GOT3 (cell line): ENCODE data around the gene CELSR2.

ENCODE experiments used
- DNase-seq: peaks from one replicate; lab custom pipeline; 2025; ENCODE audit warnings: mixed read lengths; lab: John Stamatoyannopoulos, UW

The CELSR2 gene

DNA sequence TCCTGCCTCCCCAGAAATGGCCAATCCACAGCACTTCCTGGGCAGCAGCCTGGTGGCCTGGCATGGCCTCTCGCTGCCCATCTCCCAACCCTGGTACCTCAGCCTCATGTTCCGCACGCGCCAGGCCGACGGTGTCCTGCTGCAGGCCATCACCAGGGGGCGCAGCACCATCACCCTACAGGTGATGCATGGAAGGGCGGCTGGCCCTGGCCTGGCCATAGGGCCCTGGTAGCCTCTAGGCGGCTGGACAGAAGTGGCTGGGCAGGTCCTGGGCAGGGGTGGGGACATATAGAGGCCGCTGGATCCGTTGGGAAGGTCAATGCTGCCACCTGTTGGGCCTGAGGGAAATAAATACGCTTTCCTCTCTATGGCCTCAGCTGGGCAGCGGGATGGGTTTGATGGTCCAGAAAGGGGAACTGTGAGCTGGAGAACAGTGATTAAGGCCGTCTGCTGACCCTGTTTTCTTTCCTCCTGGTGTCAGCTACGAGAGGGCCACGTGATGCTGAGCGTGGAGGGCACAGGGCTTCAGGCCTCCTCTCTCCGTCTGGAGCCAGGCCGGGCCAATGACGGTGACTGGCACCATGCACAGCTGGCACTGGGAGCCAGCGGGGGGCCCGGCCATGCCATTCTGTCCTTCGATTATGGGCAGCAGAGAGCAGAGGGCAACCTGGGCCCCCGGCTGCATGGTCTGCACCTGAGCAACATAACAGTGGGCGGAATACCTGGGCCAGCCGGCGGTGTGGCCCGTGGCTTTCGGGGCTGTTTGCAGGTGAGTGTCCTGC is 14.4 kb downstream of the CELSR2 start:
- no peak for DNase-seq

DNA sequence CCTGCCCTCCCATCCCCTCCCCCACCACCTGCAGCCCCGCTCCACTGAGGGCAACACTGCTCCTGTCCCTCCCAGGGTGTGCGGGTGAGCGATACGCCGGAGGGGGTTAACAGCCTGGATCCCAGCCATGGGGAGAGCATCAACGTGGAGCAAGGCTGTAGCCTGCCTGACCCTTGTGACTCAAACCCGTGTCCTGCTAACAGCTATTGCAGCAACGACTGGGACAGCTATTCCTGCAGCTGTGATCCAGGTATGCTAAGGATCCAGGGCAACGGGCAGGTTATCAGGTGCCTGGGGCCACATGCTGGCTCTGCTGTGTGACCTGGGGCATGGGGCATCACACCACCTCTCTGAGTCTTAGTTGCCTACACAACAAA is 15.0 kb downstream of the CELSR2 start:
- no peak for DNase-seq

GRCh38 chr1:109265016-109265415 is 15.7 kb downstream of the CELSR2 start:
- no peak for DNase-seq

GRCh38 chr1:109265741-109266330 is 16.5 kb downstream of the CELSR2 start:
- DNase-seq: no peak

GRCh38 chr1:109266965-109267364 is 17.6 kb downstream of the CELSR2 start:
- no peak for DNase-seq

DNA sequence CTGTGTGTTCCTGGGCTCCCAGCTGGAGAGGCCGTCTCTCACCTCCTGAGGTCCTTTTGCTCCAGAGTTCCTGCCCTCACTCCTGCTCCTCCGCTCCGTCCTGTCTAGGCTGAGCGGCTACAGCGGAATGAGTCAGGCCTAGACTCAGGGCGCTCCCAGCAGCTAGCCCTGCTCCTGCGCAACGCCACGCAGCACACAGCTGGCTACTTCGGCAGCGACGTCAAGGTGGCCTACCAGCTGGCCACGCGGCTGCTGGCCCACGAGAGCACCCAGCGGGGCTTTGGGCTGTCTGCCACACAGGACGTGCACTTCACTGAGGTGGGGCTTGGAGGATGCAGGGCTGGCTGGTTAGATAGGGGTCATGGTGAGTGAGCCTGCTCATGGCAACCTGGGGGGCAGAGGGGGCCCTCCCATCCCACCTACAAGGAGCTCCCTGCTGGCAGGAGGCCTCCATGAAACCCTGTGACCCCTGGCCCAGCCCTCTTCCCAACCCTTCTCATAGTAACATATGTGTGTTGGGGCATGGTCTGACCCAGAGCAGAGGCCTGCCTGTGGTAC is 18.5 kb downstream of the CELSR2 start:
- no peak for DNase-seq

GRCh38 chr1:109268431-109269211 is 19.3 kb downstream of the CELSR2 start:
- no peak for DNase-seq

DNA sequence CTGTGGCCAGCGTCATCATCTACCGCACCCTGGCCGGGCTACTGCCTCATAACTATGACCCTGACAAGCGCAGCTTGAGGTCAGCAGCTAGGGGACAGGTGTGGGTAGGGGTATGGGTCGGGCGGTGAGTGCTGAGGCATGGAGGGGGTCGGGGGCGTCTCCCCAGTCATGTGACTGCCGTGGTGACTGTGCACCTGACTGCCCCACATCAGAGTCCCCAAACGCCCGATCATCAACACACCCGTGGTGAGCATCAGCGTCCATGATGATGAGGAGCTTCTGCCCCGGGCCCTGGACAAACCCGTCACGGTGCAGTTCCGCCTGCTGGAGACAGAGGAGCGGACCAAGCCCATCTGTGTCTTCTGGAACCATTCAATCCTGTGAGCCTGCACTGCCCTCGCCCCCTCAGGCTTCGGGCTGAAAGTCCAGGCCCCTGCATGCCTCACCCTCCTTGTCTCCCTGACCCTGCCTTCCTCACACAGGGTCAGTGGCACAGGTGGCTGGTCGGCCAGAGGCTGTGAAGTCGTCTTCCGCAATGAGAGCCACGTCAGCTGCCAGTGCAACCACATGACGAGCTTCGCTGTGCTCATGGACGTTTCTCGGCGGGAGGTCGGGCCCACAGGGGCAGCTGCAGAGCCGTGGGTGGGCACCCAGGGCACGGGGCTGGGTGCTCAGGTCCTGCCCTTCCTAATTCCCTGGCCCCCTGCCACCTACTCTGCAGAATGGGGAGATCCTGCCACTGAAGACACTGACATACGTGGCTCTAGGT is 20.1 kb downstream of the CELSR2 start:
- no peak for DNase-seq

GRCh38 chr1:109269981-109270622 is 20.8 kb downstream of the CELSR2 start:
- no peak for DNase-seq

DNA sequence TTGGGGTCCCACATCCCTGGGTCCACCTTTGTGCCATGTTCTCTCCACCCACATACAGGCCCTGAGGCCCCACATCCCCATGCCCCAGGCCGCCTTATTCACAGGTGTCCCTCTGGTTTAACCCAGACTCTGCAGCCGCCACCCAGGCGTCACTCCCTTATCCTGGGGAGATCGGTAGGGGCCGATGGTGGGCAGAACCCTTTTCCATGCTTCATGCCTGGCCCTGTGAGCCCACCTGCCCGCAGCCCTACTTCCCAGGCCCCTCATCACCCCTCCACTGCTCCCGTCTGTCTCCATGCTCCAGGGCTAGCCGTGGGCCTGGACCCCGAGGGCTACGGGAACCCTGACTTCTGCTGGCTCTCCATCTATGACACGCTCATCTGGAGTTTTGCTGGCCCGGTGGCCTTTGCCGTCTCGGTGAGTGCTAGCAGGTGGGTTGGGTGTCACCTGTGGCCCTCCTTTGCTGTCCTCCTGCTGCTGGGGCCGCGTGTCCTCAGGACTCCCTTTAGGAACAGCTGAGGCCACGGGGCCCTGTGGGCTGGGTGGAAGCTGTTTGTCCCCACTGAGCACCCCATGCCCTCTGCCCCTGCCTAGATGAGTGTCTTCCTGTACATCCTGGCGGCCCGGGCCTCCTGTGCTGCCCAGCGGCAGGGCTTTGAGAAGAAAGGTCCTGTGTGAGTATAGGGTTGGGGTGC is 21.4 kb downstream of the CELSR2 start:
- no peak for DNase-seq

DNA sequence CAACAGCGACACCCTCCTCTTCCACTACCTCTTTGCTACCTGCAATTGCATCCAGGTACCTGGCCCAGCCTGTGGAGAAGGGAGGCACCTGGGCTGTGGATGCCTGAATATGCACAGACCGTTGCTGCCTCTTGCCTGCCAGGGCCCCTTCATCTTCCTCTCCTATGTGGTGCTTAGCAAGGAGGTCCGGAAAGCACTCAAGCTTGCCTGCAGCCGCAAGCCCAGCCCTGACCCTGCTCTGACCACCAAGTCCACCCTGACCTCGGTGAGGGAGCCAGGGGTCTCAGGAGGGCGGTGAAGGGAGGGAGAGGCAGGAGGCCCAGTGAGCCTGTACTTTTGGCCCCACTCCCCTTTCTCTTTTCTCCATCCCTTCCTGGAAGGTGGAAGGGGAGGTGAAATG is 22.1 kb downstream of the CELSR2 start:
- DNase-seq: no peak

- DNase-seq: no peak
Observed at GRCh38 chr1:109272021-109272799, 22.9 kb downstream of the CELSR2 start.

- DNase-seq: no peak
Observed at GRCh38 chr1:109272831-109273547, 23.6 kb downstream of the CELSR2 start.

DNA sequence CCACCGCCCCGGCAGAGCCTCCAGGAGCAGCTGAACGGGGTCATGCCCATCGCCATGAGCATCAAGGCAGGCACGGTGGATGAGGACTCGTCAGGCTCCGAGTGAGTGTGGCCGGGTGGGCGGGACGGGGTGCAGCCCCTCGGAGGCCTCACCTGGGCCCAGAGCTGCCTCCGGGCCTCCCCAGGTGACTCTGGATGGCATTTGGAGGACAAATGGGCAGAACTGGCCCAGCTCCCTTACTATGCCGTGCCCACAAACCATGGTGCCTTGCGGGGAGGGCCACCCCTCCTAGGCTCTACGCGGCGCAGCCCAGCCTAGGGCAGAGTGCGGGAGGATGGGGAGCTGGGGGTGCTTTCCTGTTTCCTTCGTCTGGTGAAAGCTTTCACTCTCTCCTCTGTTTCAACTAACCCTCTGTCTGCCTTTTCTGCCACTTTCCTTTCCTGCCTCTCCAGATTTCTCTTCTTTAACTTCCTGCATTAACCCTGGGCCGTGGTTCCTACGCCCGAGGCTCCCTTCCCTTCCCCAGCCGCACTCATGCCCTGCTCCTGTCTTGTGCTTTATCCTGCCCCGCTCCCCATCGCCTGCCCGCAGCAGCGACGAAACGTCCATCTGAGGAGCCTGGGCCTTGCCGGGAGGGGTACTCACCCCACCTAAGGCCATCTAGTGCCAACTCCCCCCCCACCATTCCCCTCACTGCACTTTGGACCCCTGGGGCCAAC is 24.4 kb downstream of the CELSR2 start:
- DNase-seq: no peak

DNA sequence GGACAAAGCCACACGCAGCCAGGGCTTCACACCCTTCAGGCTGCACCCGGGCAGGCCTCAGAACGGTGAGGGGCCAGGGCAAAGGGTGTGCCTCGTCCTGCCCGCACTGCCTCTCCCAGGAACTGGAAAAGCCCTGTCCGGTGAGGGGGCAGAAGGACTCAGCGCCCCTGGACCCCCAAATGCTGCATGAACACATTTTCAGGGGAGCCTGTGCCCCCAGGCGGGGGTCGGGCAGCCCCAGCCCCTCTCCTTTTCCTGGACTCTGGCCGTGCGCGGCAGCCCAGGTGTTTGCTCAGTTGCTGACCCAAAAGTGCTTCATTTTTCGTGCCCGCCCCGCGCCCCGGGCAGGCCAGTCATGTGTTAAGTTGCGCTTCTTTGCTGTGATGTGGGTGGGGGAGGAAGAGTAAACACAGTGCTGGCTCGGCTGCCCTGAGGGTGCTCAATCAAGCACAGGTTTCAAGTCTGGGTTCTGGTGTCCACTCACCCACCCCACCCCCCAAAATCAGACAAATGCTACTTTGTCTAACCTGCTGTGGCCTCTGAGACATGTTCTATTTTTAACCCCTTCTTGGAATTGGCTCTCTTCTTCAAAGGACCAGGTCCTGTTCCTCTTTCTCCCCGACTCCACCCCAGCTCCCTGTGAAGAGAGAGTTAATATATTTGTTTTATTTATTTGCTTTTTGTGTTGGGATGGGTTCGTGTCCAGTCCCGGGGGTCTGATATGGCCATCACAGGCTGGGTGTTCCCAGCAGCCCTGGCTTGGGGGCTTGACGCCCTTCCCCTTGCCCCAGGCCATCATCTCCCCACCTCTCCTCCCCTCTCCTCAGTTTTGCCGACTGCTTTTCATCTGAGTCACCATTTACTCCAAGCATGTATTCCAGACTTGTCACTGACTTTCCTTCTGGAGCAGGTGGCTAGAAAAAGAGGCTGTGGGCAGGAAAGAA is 25.5 kb downstream of the CELSR2 start:
- DNase-seq: no peak

DNA sequence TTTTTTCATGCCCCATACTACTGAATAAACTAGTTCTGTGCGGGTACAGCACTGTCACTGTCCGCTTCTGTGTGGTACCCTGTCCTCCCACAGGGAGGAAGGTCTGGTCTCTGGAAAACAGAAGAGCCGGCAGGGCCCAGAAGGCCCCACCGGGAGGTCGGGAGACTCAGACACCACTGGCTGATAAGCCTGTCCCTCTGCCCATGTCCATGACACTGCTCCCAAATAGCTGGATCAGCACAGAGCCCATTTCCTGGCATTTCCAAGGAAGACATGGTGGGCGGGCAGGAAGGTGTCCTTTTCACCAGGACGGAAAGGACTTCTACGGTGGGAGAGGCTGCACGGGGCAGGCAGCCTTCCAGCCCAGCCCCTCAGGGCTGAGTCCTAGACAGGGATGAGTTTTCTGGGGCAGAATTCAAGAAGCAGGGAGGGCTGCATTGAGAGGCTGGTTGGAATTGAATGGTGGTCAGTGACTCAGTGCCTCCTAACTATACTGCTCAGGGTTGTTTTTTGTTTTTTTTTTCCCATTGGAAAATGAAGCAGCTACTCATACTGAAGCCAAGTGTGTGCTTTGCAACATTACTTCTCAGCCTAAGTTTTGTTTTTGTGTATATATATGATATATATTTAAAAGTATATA is 26.5 kb downstream of the CELSR2 start:
- no peak for DNase-seq
